Measurements from ENCODE around the gene COQ10A.

Gene COQ10A

DNA sequence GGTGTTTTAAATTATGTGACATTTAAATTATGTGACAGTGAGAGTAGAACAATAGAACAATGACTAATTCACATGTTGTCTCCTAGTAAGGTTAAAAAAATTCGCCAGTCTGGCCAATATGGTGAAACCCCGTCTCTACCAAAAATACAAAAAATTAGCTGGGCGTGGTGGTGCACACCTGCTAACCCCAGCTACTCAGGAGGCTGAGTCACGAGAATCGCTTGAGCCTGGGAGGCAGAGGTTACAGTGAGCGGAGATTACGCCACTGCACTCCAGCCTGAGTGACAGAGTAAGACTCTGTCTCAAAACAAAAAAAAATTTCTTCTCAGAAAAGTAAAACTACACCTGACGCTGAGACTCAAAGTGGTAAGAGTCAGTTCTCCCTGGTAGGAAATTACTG lies 30.7 kb downstream of the COQ10A start:
- Histone ChIP-seq H3K9me3 (ENCODE audit: severe bottlenecking) (no peaks in the 10 kb centered on the region), H3K27me3 (ENCODE audit: insufficient read depth, low read depth, severe bottlenecking) (no peaks in the 10 kb centered on the region), H3K36me3 (peaks cover 57% of the 10 kb centered on the region), H3K27ac (no peak overlapping the region), H3K4me3 (ENCODE audit: low read depth, low read length) (no peak overlapping the region)
- no peak for DNase-seq
- TF ChIP-seq, protein P1, sequence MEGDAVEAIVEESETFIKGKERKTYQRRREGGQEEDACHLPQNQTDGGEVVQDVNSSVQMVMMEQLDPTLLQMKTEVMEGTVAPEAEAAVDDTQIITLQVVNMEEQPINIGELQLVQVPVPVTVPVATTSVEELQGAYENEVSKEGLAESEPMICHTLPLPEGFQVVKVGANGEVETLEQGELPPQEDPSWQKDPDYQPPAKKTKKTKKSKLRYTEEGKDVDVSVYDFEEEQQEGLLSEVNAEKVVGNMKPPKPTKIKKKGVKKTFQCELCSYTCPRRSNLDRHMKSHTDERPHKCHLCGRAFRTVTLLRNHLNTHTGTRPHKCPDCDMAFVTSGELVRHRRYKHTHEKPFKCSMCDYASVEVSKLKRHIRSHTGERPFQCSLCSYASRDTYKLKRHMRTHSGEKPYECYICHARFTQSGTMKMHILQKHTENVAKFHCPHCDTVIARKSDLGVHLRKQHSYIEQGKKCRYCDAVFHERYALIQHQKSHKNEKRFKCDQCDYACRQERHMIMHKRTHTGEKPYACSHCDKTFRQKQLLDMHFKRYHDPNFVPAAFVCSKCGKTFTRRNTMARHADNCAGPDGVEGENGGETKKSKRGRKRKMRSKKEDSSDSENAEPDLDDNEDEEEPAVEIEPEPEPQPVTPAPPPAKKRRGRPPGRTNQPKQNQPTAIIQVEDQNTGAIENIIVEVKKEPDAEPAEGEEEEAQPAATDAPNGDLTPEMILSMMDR (IDR thresholded peaks at IDR 0.05; ENCODE audit: low read depth, low read length), result no peak

DNA sequence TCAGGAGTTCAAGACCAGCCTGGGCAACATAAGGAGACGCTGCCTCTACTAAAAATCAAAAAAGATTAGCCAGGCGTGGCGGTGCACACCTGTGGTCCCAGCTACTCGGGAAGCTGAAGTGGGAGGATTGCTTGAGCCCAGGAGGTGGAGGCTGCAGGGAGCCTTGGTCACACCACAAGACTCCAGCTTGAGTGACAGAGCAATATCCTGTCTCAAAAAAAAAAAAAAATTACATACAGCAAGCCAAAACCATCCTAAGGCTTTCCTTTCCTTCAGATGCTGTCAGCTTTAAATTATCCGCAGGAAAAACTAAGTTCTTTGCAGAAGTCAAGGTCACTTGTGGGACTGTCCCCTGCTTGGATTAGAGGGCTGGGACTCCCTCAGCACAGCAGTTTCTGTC lies 32.1 kb downstream of the COQ10A start:
- no peaks in the 10 kb centered on the region for H3K27me3 ChIP-seq (ENCODE audit: insufficient read depth, low read depth, severe bottlenecking)
- H3K9me3 ChIP-seq (ENCODE audit: severe bottlenecking), result no peaks in the 10 kb centered on the region
- H3K4me3 ChIP-seq (ENCODE audit: low read depth, low read length), result peak overlapping the region; percentile 71
- peaks cover 46% of the 10 kb centered on the region for H3K36me3 ChIP-seq
- H3K27ac ChIP-seq, result no peak overlapping the region
- TF ChIP-seq, protein P1 (IDR thresholded peaks at IDR 0.05; ENCODE audit: low read depth, low read length), result no peak
- no peak for DNase-seq

DNA sequence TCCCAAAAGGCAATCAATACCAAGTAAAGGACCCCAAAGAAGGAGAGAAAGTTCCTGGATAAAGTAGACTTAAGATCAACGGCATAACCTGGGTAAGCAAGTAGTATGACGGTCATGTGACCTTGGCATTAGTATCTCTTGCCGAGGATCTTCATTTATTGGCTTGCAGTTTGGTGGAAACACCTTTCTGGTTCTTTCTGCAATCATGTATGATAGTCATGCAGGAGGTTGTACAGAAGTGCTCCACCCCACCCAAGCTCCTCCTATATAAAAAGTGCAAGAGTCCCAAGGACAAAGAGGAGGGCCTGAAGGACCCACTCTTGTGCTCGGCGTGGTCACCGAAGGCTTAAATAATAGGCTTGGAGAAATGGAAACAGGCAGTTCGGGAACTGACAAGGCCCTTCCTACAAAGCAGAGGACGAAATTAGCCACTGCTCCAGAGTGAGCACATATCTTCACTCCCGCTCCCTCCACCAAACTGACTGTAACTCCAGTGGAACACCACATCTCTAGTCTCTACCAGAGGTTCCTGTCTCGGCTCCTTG lies 32.6 kb downstream of the COQ10A start:
- TF ChIP-seq, protein P1 (IDR thresholded peaks at IDR 0.05; ENCODE audit: low read depth, low read length), result no peak
- peaks cover 47% of the 10 kb centered on the region for H3K36me3 ChIP-seq

DNA sequence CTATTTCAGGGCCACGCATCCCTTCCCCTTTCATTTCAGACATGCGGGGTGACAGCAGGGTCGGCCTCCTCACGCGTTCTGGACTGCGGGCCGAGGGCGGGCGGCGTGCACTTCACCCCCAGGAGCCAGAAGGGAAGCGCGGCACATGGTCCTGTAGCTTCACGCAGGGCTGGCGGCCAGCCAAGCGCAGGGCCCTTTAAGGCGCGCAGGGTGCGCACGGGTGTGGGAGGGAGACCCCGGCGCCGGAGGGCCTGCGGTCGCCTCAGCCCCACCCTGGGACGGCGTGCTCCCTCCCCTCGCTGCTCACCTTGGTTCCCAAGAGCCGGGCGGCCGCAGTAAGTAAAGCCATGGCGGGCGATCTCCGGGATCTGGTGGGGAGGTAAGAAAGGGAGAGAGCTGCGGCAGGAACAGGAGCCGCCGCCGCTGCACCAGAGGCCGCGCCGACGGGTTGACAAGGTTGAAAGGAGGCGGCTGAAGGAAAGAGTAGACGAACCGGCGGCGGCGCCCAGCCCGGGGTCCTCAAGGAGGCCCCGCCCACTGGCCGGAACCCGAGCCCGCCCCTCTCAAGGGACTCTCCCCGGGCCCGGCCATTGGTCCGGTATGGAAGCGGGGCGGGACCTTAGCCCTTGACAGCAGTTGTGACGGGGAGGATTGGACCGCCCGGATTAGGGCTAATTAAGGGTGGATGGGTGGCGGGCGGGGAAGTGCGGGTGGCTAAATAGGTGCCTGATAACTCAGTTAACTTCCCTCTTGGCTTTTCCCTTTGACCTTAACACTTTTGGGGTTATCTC lies 33.3 kb downstream of the COQ10A start, which contains the start of gene CS:
TSS of gene CS (minus strand) at position 478 of the 791 bp plus-strand sequence. CDS start at position 349, 129 bp downstream.
- H3K27me3 ChIP-seq (ENCODE audit: insufficient read depth, low read depth, severe bottlenecking), result no peaks in the 10 kb centered on the region
- peak within 1 kb of the TSS; percentile 86 for H3K27ac ChIP-seq
- peak; percentile 99 for DNase-seq
- TF ChIP-seq, protein P1 (IDR thresholded peaks at IDR 0.05; ENCODE audit: low read depth, low read length), result no peak
- H3K4me3 ChIP-seq (ENCODE audit: low read depth, low read length), result peak within 1 kb of the TSS; percentile 71
- no peaks in the 10 kb centered on the region for H3K9me3 ChIP-seq (ENCODE audit: severe bottlenecking)
- H3K36me3 ChIP-seq, result peaks cover 47% of the 10 kb centered on the region

More for the DNA sequence above, 32.6 kb downstream of the COQ10A start:
- H3K27ac ChIP-seq, result peak overlapping the region; percentile 86
- H3K9me3 ChIP-seq (ENCODE audit: severe bottlenecking), result no peaks in the 10 kb centered on the region
- DNase-seq, result no peak
- no peaks in the 10 kb centered on the region for H3K27me3 ChIP-seq (ENCODE audit: insufficient read depth, low read depth, severe bottlenecking)
- H3K4me3 ChIP-seq (ENCODE audit: low read depth, low read length), result peak overlapping the region; percentile 71

DNA sequence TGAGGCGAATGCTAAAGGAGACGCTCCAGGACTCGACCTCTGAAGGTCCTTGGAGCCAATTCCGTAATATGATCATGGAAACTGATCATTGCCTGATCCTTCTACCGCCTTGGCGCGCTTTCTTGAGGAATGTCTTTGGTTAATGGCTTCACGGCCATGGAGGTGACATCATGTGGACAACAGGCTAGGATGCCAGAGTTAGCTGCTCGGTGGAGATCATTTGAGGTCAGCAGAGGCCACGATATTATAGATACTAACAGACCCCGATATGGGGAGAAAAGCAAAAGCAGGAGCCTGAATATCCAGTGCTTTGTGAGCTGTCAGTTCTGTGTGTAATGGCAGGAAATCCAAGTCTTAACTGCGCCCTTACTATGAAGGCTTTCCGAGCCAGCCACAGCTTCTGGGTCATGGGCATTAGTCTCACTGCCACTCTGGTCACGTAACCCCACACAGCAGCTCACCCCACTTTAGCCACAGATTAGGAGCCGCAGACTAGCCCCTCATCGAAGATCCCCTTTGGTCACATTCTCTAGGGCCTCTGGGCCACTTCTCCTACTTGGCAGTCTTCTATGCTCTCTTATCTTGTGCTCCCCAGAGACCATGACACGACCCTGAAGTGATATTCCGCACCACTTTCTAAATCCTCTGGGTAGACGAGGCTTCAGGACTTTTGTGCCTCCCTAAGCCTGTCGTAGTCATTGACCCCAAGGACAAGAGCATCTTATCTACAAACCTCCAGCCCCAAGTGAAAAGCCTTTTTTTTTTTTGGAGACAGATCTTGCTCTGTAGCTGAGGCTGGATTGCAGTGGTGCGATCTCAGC lies 34.1 kb downstream of the COQ10A start:
- Histone ChIP-seq H3K27me3 (ENCODE audit: insufficient read depth, low read depth, severe bottlenecking) (no peaks in the 10 kb centered on the region), H3K36me3 (peaks cover 45% of the 10 kb centered on the region), H3K4me3 (ENCODE audit: low read depth, low read length) (peak overlapping the region; percentile 71), H3K9me3 (ENCODE audit: severe bottlenecking) (no peaks in the 10 kb centered on the region), H3K27ac (peak overlapping the region; percentile 77)
- TF ChIP-seq, protein P1 (IDR thresholded peaks at IDR 0.05; ENCODE audit: low read depth, low read length), result no peak
- no peak for DNase-seq
